ENCODE data around the gene GMPS.
"Not testable (repeated sequence)": the region's sequence is repeated elsewhere in the genome, so short reads cannot be mapped to it uniquely, and the experiment has no call there.

The GMPS gene

GRCh38 chr3:155944081-155944480 is 73.6 kb downstream of the GMPS start:
- no peak for DNase-seq

GRCh38 chr3:155946178-155946577 is 75.7 kb downstream of the GMPS start:
- no peak for DNase-seq

- DNase-seq: no peak
These were observed 78.0 kb downstream of the GMPS start for GRCh38 chr3:155948476-155948875.

- no peak for DNase-seq
These were observed 79.2 kb downstream of the GMPS start for GRCh38 chr3:155949453-155950217.

- DNase-seq: no peak
These were observed 86.3 kb downstream of the GMPS start for GRCh38 chr3:155956508-155957411.

- DNase-seq: peak; percentile 1
These were observed 87.0 kb downstream of the GMPS start for GRCh38 chr3:155957412-155957880.

GRCh38 chr3:155958676-155959075 is 88.2 kb downstream of the GMPS start:
- no peak for DNase-seq

GRCh38 chr3:155960060-155960459 is 89.6 kb downstream of the GMPS start:
- DNase-seq: no peak

GRCh38 chr3:155961044-155961443 is 90.6 kb downstream of the GMPS start:
- not testable (repeated sequence) for DNase-seq

- no peak for DNase-seq
These were observed 93.1 kb downstream of the GMPS start for GRCh38 chr3:155963570-155963969.

GRCh38 chr3:155970398-155970797 is 99.9 kb downstream of the GMPS start:
- no peak for DNase-seq

- no peak for DNase-seq
These were observed 102.6 kb downstream of the GMPS start for GRCh38 chr3:155972885-155973584.

- no peak for DNase-seq
These were observed 107.9 kb downstream of the GMPS start for GRCh38 chr3:155978324-155978723.

- no peak for DNase-seq
These were observed 109.3 kb downstream of the GMPS start for GRCh38 chr3:155979746-155980145.

GRCh38 chr3:155981669-155982068 is 111.2 kb downstream of the GMPS start:
- DNase-seq: no peak

- no peak for DNase-seq
These were observed 113.5 kb downstream of the GMPS start for GRCh38 chr3:155983834-155984474.

- DNase-seq: no peak
These were observed 114.5 kb downstream of the GMPS start for GRCh38 chr3:155984791-155985417.

GRCh38 chr3:155989536-155989935 is 119.1 kb downstream of the GMPS start:
- DNase-seq: no peak

- DNase-seq: no peak
These were observed 120.8 kb downstream of the GMPS start for GRCh38 chr3:155991212-155991611.

GRCh38 chr3:155991847-155992246 is 121.4 kb downstream of the GMPS start:
- no peak for DNase-seq
